ENCODE data around the gene CDC42. TPM values are rescaled to one million over a fixed set of nuclear protein-coding genes. Genes with fewer than 3 reads are reported as not detected.

Gene CDC42
- total RNA-seq, 1 experiment from 2014 or later, result 424 TPM

DNA sequence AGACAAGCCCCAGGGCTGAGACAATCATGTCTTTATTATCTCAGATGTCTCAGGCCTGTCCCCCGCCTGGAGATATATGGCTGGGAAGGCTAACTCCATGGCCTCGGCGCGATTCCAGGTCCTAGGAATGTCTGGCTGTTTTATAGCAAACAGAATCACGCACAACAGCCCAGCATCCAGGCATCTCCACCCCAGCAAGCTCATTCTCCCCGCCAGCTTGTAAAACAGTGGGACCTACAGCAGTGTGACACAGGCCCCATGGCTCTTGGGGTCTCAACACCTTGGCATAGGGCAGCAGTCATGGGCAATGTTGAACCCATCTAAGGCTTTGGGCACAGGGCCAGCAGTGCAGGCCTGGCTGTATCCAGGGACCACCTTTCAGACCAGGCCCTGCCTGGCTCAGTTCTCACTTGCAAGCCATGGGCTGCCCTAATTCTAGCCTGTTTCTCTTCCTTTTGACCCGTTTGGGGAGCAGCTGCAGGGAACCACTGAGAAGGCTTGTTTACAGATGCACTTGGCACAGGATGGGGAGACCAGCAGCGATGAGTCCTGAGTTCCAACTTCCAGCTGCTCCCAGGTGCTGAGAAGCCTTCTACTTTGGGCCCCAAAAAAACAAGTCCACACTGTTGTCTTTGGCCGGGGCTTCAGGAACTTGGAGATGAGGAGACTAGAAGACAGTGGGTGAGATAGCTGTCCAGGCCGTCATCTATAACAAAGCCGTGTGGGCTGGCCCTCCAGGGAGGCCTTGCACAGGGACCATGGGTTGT, 56.0 kb downstream of the CDC42 start:
- no peak for DNase-seq (ENCODE audit: low read depth)

DNA sequence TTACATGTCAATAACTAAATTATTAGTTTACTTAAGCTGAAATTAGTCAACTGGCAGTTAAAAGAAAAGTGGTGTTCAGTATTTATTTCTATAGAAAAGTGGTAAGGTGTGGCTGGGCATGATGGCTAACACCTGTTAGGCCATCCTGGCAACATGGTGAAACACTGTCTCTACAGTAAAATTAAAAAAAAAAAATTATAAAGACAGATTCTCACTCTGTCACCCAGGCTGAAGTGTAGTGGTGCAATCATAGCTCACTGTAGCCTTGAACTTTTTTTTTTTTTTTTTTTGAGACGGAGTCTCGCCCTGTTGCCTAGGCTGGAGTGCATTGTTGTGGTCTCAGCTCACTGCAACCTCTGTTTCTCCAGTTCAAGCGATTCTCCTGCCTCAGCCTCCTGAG, 57.5 kb downstream of the CDC42 start:
- DNase-seq (ENCODE audit: low read depth), result no peak

GRCh38 chr1:22111115-22111514, 58.6 kb downstream of the CDC42 start:
- DNase-seq (ENCODE audit: low read depth), result no peak

GRCh38 chr1:22111620-22112019, 59.1 kb downstream of the CDC42 start:
- no peak for DNase-seq (ENCODE audit: low read depth)

DNA sequence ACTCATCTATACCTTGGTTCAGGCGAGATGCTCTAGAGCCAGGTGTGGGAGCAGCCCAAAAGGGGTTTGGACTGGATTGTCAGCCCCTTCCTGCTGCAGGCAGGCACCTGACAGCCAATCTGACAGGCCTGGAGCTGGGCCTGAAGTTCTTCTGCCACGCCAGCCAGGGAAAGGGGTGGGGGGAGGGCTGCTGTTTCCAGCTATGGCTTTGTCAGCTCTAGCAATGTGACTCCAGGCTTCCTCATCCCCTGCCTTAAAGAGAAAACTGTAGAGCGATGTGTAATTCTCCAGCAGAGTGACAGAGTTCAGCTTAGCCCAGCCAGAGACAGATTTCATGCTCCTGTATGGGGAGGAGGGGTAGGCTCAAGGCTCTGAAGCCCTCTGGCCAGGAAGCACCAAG, 60.0 kb downstream of the CDC42 start:
- no peak for DNase-seq (ENCODE audit: low read depth)

- peak; percentile 40 for DNase-seq (ENCODE audit: low read depth)
Measured at GRCh38 chr1:22114083-22115012, 61.8 kb downstream of the CDC42 start.

DNA sequence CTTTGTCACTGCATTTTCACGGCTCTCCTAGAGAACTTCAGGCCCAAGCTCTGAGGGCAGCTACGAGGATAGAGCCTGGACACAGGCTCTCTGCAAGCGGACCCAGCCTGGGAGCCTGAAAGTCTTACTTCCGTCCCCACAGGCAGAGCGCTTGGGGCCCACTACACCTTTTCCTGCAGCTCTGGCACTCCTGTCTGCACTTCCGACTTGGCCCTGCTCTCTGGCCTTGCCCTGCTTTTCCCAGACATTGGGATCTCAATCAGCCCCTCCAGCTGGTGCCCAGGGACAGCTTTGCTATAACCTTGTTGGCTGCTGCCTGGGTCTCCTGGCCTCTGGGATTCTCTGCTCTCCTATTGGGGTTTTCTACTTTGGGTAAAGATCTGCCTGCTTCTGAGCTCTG, 62.8 kb downstream of the CDC42 start:
- DNase-seq (ENCODE audit: low read depth), result no peak

GRCh38 chr1:22117238-22117637, 64.7 kb downstream of the CDC42 start:
- DNase-seq (ENCODE audit: low read depth), result no peak

- DNase-seq (ENCODE audit: low read depth), result no peak
Measured at GRCh38 chr1:22117851-22118250, 65.3 kb downstream of the CDC42 start.

DNA sequence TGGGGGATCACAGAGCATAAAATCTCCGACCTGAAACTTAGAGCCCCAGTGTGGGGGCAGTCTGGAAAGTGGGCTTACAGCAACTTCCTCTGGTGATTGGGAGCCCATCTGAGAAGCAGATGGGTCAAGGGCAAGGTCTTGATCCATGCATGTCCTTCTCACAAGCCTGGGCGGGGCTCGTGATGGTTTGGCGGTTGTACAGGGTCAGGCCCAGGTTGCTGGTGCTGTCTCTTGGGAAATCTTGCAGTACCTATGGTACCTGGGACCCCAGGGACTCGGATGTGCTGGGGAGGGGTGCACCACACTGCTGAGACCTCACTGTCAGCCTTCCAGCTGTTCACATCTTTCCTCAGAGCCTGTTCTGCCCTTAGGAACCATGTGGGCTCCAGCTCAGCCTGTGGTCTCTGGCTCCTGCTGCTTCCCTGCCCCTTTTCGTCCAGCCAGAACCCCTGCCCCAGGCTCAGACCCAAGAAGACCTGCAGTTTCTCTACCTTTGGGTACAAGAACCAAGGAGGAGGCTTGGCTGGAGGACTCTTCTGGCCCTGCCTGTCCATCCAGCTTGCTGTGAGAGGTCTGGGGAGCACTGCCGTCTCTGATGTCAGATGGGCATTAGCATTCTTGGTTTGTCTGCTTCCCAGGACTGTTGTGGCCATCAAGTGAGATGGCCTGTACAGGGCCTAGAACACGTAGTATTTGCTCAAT, 65.9 kb downstream of the CDC42 start:
- DNase-seq (ENCODE audit: low read depth), result no peak

GRCh38 chr1:22119626-22120468, 67.3 kb downstream of the CDC42 start:
- no peak for DNase-seq (ENCODE audit: low read depth)

GRCh38 chr1:22120469-22120790, 67.9 kb downstream of the CDC42 start:
- DNase-seq (ENCODE audit: low read depth), result no peak

DNA sequence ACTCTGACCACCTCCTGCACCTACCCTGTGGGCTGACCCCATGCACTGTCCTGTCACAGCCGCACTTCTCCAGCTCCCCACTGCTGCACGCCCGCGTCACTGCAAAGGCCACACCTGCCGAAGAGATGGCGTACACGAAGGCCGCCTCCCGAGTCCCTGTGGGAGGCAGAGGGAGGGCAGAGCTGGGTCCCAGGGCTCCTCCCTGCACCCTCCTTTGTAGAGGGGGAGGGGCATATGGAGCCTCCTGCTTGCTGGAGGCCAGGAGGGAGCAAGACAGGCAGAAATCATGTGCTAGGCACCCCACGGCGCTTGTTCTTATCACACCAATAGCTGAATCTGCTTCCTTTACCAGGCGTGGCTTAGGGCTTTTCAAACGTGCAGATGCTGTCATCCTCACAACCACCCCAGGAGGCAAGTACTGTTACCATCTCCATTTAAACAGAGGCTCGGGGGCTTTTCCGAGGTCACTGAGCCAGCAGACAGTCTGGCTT, 69.0 kb downstream of the CDC42 start:
- no peak for DNase-seq (ENCODE audit: low read depth)

DNA sequence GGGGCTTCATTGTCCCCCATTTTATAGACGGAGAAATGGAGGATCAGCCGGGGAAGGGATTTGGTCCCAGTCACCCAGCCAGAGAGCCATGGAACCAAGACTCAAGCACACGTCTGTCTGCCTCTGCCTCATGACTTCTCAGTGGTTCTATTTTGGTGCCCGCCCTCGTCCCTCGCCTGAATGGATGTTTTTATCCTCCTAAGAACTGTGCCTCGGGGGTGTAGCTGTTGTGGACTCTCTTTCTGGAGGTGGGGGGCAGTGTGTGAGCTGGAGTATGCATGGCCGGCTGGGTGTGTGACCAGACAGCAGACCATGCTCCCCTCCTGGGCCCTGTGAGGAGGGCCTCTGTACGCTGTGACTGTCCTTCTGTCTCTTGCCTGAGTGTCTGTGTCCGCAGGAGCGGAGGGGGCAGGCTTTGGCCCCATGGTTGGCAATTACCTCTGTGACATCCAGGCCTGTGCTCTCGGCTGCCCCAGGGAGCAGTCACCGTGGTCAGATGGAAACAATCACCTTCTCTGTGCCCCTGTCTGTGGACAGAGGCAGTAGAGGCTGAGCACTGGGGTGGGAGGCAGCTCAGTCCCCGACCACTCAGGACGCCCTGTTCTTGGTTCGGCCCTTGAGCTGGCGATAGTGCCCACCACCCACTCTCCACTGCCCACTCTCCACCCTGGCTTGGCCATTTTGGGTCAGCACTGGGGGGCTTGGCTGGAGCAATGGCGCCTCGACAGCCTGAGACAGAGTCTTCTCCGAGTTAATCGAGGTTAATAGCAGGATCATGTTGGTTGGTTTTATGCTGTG, 70.0 kb downstream of the CDC42 start:
- no peak for DNase-seq (ENCODE audit: low read depth)

- no peak for DNase-seq (ENCODE audit: low read depth)
Measured at GRCh38 chr1:22123071-22123390, 70.5 kb downstream of the CDC42 start.

- DNase-seq (ENCODE audit: low read depth), result no peak
Measured at GRCh38 chr1:22123901-22124404, 71.4 kb downstream of the CDC42 start.

DNA sequence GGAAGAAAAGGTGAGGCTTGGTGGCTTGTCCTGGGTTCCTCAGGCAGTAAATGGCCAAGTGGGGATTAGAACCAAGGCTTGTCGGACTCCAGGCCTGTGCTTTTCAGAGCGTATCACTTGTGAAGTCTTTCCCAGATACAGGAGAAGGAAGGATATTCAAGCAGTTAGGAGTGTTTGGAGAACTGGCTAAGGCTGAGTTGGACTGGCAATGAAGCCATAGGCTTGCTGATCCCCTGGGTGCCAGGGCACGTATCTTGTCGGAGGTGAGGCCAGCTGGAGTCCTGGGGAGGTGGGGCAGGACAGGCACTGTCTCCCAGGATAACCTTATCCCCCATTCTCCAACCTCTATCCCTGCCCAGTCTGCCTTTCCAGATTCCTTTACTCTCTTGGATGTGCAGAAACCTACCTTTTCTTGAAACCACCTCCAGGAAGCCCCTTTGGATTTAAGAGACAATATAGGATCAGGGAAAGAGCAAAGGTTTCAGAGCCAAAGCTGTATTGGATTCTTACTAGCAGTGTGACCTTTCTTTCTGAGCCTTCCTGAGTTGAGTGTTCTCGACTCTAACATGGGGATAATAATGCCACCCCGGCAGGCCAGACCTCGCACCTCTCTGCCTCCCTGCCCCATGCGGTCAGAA, 72.2 kb downstream of the CDC42 start:
- DNase-seq (ENCODE audit: low read depth), result no peak

- DNase-seq (ENCODE audit: low read depth), result no peak
Measured at GRCh38 chr1:22126531-22126930, 74.0 kb downstream of the CDC42 start.

GRCh38 chr1:22127248-22127647, 74.7 kb downstream of the CDC42 start:
- DNase-seq (ENCODE audit: low read depth), result no peak

DNA sequence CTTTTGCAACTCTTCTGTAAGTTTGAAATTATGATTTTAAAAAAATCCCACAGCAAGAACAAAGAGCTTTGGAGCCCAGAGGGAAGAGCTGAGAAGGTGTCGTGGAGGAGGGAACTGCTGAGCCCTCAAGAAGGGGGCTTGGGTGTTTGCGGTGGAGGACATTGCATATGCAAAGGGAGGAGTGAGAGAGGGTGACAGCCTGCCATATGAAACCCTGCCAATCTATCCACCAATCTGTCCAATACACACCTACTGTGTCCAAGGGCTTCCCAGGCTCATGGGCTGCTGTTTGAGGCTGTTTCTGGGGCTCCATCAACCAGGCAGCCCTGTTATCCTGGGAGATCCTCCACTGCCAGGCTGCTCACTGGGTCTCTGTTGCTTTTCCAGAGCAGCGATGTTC, 75.2 kb downstream of the CDC42 start:
- DNase-seq (ENCODE audit: low read depth), result no peak
